Heart left ventricle (tissue), 16 donors: ENCODE measurements around the gene PARD3. TPM values are rescaled to one million over a fixed set of nuclear protein-coding genes. Genes with fewer than 3 reads are reported as not detected.
A peak's percentile ranks its signal among the peaks of the same experiment; 100 is the strongest.

Experiments used
- ATAC-seq, 4 donors: fragments of 200-7000 bp; cut with Tn5 transposase; one replicate each; pipeline ENCODE4 v1.9.1; 2020 to 2022; ENCODE audit warnings: moderate library complexity in 4 of 4, mild to moderate bottlenecking in 3 of 4, moderate number of reproducible peaks in 1 of 4
- DNase-seq, 5 donors: peaks; one replicate each; pipeline ENCODE4 v3.0.0-alpha.2; 2020
- H3K27ac ChIP-seq, 12 donors: fragments of 200-600 bp; sonication (generic) in 4 of 12; one replicate each; pipeline versions ENCODE4 v1.5.0 to v1.8.0; 2016 to 2022; ENCODE audit warnings: mild to moderate bottlenecking in 2 of 12
- H3K27me3 ChIP-seq, 9 donors: fragments of 200-600 bp; sonication (generic) in 2 of 9; one replicate each; pipeline versions ENCODE4 v1.5.1 to v1.8.0; 2016 to 2022; ENCODE audit warnings: mild to moderate bottlenecking in 3 of 9
- H3K36me3 ChIP-seq, 9 donors: fragments of 200-600 bp; sonication (generic) in 2 of 9; one replicate each; pipeline versions ENCODE4 v1.5.0 to v1.8.0; 2018 to 2022; ENCODE audit warnings: mild to moderate bottlenecking in 2 of 9
- H3K4me1 ChIP-seq, 12 donors: fragments of 200-600 bp; sonication (generic) in 4 of 12; one replicate each; pipeline versions ENCODE4 v1.5.0 to v1.8.0; 2016 to 2022; ENCODE audit warnings: mild to moderate bottlenecking in 3 of 12
- H3K4me3 ChIP-seq, 12 donors: fragments of 200-600 bp; sonication (generic) in 4 of 12; one replicate each; pipeline versions ENCODE4 v1.5.0 to v1.8.0; 2017 to 2022; ENCODE audit warnings: mild to moderate bottlenecking in 9 of 12, moderate library complexity in 4 of 12
- H3K9me3 ChIP-seq, 12 donors: fragments of 200-600 bp; sonication (generic) in 4 of 12; one replicate each; pipeline versions ENCODE4 v1.5.0 to v1.8.0; 2016 to 2022; ENCODE audit warnings: mild to moderate bottlenecking in 1 of 12
- POLR2A ChIP-seq, 2 donors: fragments of 450-650 bp; IDR thresholded peaks; one replicate each; pipeline ENCODE4 v1.6.1; 2017; ENCODE audit warnings: antibody characterized with exemption in 2 of 2, mild to moderate bottlenecking in 2 of 2, moderate library complexity in 2 of 2
- WGBS, 4 donors: extraction: QIAGEN DNeasy Blood & Tissue Kit in 2 of 4; methylation state at CpG; one replicate each; pipeline versions ENCODE4 v1.1.5 to v1.1.7; 2013 to 2018; 5-methylcytosine and 5-hydroxymethylcytosine counted together
- intact Hi-C, 10 donors: fragments of 100-400 bp; cut with DNase I; formaldehyde crosslinking; loops; one replicate each; pipeline versions ENCODE4 v1.11.1 to v1.14.2; 2022
- polyA plus RNA-seq, 2 donors: library from polyadenylated mRNA; stranded (reverse); fragments of 200-250 nt; gene quantifications; one replicate each; pipeline ENCODE4 v1.2.3, GENCODE V29; 2013
- total RNA-seq, 9 donors: library from RNA; depleted of rRNA in 2 of 9; stranded (reverse); fragments of >200 nt in 2 of 9; fragmentation: NEBNext Ultra II Directional in 3 of 9; extraction: Animal tissue kit (Norgen Biotek cat#: 25700) in 3 of 9; gene quantifications; one replicate each; pipeline versions ENCODE4 v1.1.0 to v1.2.4, GENCODE V29; 2016 to 2023
- TF ChIP-seq, protein P1 (sequence below), 12 donors: fragments of 200-600 bp; sonication (generic) in 4 of 12; IDR thresholded peaks; one replicate each; pipeline versions ENCODE4 v1.5.0 to v1.8.0; 2018 to 2022; ENCODE audit warnings: antibody characterized with exemption in 12 of 12, mild to moderate bottlenecking in 5 of 12
- donor health status: ischemic (EF 13 %, LVEDD 7.1; RV severe dilation, severe dysfunction).
- donor health status: healthy with polysubstance abuse.
- donor health status: DM: no; HTN: yes; CAD: no.
- donor health status: DM: no; HTN: no; CAD: no.
- donor health status: ischemic (EF 25% LVEDD 6.9; RV normal size, moderate dysfunction).
- donor health status: ischemic (EF 25% LVEDD 5.7; RV mildly dilated, moderate dysfunction).
- donor health status: healthy.
- donor health status: DM: yes; HTN: yes; CAD: no.
- donor health status: ischemic (EF 35%, LVEDD 5.7; RV mildly dilated, moderate dysfunction).
- donor health status: nonischemic (EF 11% LVEDD 7.7; RV severe dilation, severe dysfunction).
- donor health status: DM: yes; HTN: yes; CAD: no.
- donor health status: PGD.
- donor health status: ischemic (EF 29% LVEDD 5.4; RV normal size, mild dysfunction).
- donor health status: nonischemic (EF 23%, LVEDD 6.1; RV moderate dilation, normal function).

The PARD3 gene
- total and polyA plus RNA-seq, 11 donors, result 24.8 to 69.7 (median 33.1) TPM

- TF ChIP-seq, protein P1, sequence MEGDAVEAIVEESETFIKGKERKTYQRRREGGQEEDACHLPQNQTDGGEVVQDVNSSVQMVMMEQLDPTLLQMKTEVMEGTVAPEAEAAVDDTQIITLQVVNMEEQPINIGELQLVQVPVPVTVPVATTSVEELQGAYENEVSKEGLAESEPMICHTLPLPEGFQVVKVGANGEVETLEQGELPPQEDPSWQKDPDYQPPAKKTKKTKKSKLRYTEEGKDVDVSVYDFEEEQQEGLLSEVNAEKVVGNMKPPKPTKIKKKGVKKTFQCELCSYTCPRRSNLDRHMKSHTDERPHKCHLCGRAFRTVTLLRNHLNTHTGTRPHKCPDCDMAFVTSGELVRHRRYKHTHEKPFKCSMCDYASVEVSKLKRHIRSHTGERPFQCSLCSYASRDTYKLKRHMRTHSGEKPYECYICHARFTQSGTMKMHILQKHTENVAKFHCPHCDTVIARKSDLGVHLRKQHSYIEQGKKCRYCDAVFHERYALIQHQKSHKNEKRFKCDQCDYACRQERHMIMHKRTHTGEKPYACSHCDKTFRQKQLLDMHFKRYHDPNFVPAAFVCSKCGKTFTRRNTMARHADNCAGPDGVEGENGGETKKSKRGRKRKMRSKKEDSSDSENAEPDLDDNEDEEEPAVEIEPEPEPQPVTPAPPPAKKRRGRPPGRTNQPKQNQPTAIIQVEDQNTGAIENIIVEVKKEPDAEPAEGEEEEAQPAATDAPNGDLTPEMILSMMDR (IDR thresholded peaks at IDR 0.05), result no peak
- TF ChIP-seq POLR2A (IDR thresholded peaks at IDR 0.05), result no peak
- no peak overlapping the region for H3K27ac ChIP-seq
- WGBS, 4 donors, result 87 to 93% (median 91%) methylated on average over 2 of the region's 2 CpGs
- no peaks in the 10 kb centered on the region for H3K36me3 ChIP-seq
- intact Hi-C loops, result no loop called here
- no peaks in the 10 kb centered on the region for H3K27me3 ChIP-seq
- no peak for DNase-seq
- no peaks in the 10 kb centered on the region for H3K9me3 ChIP-seq
- no peak overlapping the region for H3K4me3 ChIP-seq
- ATAC-seq, result no peak
- no peaks in the 10 kb centered on the region for H3K4me1 ChIP-seq
Measured at GRCh38 chr10:34141032-34141680, 673.9 kb downstream of the PARD3 start.

DNA sequence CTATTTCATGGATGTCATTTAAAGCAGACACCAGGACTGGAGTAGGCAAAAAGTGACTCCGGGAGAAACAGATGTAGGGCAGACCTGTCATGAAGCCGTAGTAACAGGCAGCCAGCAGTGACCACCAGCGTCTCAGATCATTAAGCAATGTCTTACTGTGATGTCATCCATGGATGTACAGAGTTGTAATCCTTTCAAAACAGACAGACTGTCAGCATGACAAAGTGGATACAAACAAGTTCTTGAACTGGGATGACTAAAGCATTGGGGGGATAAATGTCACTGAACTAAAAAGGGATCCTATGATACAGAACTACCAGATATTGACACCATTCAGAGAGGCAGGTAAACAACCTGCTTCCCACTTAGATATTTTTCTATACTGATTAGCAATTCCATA is 675.5 kb downstream of the PARD3 start:
- H3K27me3 ChIP-seq, result no peaks in the 10 kb centered on the region
- intact Hi-C loops, result no loop called here
- H3K27ac ChIP-seq, result no peak overlapping the region
- 80 to 87% (median 83%) methylated on average over 3 of the region's 3 CpGs for WGBS, 4 donors
- no peak for TF ChIP-seq POLR2A (IDR thresholded peaks at IDR 0.05)
- TF ChIP-seq, protein P1 (IDR thresholded peaks at IDR 0.05), result no peak
- no peak overlapping the region for H3K4me3 ChIP-seq
- H3K9me3 ChIP-seq, result no peaks in the 10 kb centered on the region
- ATAC-seq, result peak in 1 of 4 donors; percentile 22
- no peaks in the 10 kb centered on the region for H3K4me1 ChIP-seq
- H3K36me3 ChIP-seq, result no peaks in the 10 kb centered on the region
- no peak for DNase-seq

DNA sequence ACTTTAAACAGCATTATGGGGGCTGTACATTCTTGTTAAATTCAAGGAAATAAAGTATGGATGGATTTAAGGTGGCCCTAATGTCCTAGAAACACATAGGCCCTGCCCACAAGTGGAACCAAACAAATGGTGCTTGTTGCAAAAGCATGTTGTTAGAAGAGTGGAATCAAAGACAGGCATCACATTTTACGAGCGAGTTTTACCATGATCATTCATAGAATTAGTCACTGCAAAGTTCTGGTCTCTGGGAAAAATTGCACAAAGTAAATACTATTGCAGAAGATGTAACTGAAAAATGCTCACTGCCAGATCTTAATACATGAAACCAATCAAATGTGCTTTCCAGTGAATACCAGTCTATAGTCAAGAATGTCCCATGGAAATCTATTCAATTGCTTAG is 677.1 kb downstream of the PARD3 start:
- Histone ChIP-seq H3K27me3 (no peaks in the 10 kb centered on the region), H3K36me3 (no peaks in the 10 kb centered on the region), H3K4me1 (no peaks in the 10 kb centered on the region), H3K9me3 (no peaks in the 10 kb centered on the region), H3K4me3 (no peak overlapping the region), H3K27ac (no peak overlapping the region)
- ATAC-seq (no peak), DNase-seq (no peak)
- intact Hi-C loops, result no loop called here
- 96 to 99% (median 97%) methylated on average over 2 of the region's 2 CpGs for WGBS, 4 donors
- no peak for TF ChIP-seq POLR2A (IDR thresholded peaks at IDR 0.05)
- TF ChIP-seq, protein P1 (IDR thresholded peaks at IDR 0.05), result no peak

DNA sequence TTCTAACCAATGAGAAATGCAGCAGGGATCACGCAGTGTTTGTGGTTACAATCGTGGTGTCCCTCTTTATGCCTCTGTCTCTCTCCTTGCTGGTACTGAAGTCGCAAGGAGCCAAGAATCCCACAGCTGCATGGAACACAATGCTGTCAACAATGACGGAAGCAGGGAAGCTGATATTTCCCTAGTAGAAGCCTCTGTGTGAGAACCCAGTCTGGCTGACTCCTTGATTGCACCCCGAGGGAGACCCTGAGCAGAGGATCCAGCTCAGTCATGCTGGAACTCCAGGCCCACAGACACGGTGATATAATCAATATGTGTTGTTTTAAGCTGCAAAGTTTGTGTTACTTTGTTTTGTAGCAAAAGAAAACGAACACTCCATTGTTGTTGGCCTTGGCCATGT is 677.9 kb downstream of the PARD3 start:
- ATAC-seq (no peak), DNase-seq (no peak)
- intact Hi-C loops, result no loop called here
- H3K27me3 ChIP-seq, result no peaks in the 10 kb centered on the region
- H3K4me1 ChIP-seq, result no peaks in the 10 kb centered on the region
- 83 to 97% (median 86%) methylated on average over 7 of the region's 7 CpGs for WGBS, 4 donors
- no peaks in the 10 kb centered on the region for H3K9me3 ChIP-seq
- H3K27ac ChIP-seq, result no peak overlapping the region
- no peak for TF ChIP-seq POLR2A (IDR thresholded peaks at IDR 0.05)
- TF ChIP-seq, protein P1 (IDR thresholded peaks at IDR 0.05), result no peak
- H3K36me3 ChIP-seq, result no peaks in the 10 kb centered on the region
- H3K4me3 ChIP-seq, result no peak overlapping the region
